ENCODE results near the gene TMED6.
"Not testable (repeated sequence)": the region's sequence is repeated elsewhere in the genome, so short reads cannot be mapped to it uniquely, and the experiment has no call there.

Gene TMED6

DNA sequence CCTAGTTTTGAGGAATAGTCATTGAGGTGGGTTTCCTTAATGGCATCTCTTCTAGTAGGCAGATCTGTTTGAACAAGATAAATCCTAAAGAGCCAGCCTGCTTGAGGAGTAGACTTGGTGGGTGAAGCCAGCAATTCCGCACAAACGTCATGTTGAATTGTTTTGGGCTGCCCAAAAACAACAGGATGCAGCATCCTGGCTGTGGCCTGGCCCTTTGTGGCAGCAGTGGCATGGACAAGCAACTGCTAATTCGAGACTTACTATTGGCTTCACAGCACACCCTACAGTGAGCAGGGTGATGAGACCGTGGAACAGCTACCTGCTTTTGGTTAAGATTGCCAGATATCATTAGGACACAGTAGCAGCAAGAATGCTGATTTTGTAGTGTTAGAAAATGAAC lies 49.7 kb downstream of the TMED6 start:
- DNase-seq (ENCODE audit: low read depth in 2 of 2): no peak

GRCh38 chr16:69301187-69301586 lies 50.4 kb downstream of the TMED6 start:
- DNase-seq (ENCODE audit: low read depth in 2 of 2): no peak

GRCh38 chr16:69298261-69298660 lies 53.3 kb downstream of the TMED6 start:
- no peak for DNase-seq (ENCODE audit: low read depth in 2 of 2)

DNA sequence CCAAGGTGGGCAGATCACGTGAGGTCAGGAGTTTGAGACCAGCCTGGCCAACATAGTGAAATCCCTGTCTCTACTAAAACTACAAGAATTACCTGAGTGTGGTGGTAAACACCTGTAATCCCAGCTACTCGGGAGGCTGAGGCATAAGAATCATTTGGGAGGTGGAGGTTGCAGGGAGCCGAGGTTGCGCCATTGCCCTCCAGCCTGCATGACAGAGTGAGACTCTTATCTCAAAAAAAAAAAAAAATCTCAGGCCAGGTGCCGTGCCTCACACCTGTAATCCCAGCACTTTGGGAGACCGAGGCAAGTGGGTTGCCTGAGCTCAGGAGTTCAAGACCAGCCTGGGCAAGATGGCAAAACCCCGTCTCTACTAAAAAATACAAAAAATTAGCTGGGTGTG lies 54.8 kb downstream of the TMED6 start:
- DNase-seq (ENCODE audit: low read depth in 2 of 2): not testable (repeated sequence)

- no peak for DNase-seq (ENCODE audit: low read depth in 2 of 2)
These were observed 57.5 kb downstream of the TMED6 start for GRCh38 chr16:69294051-69294450.

DNA sequence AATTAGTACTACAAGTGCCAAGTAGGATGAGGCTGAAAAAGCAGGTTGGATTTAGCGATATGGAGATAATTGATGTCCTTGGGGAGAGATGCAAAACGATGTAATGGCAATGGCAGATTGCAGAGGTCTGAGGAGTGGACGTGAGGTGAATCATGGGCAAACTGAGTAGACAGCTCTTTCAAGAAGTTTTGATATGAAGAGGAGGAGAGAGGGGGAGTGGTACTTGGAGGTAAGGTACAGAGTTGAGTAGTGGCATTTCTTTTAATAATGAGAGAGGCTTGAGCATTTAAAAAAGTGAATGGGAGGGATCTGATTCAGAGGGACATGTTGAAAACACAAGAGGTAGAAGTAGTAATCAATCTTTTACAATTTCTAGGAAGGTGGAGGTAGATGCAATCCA lies 58.2 kb downstream of the TMED6 start:
- DNase-seq (ENCODE audit: low read depth in 2 of 2): no peak

Data from stimulated activated CD8-positive, alpha-beta memory T cell treated with anti-CD3 and anti-CD28 coated beads, Interleukin-15, amount 100 ng/mL, for 4 hours (primary cell).